A549 (cell line): Measurements from ENCODE around the gene TTLL1. TPM values are rescaled to one million over a fixed set of nuclear protein-coding genes. Genes with fewer than 3 reads are reported as not detected.

Source experiments
- ATAC-seq, 2 experiments: fragments of 200-7000 bp in 1 of 2; fragments of >200 bp in 1 of 2; cut with Nextera tagmentation in 1 of 2; cut with Tn5 transposase in 1 of 2; 3 replicates each; pipeline versions ENCODE4 v1.8.0 to v1.9.1; 2018 to 2020; ENCODE audit warnings: mild to moderate bottlenecking in 1 of 2, moderate library complexity in 1 of 2
- CTCF ChIA-PET: fragments of 300-600 bp; sonication (Branson Sonifier 250); formaldehyde crosslinking; extraction: SDS; loops from one replicate; lab custom pipeline; 2021; ENCODE audit warnings: antibody characterized with exemption, inconsistent platforms; lab: Yijun Ruan, JAX
- POLR2A ChIA-PET: fragments of 350-600 bp; formaldehyde crosslinking; extraction: SDS; loops from one replicate; lab custom pipeline; 2021; ENCODE audit warnings: antibody characterized with exemption, inconsistent platforms; lab: Yijun Ruan, JAX
- DNase-seq, 2 experiments: peaks; one replicate each; pipeline versions ENCODE4 v3.0.0 to v3.0.0-alpha.2; 2011 to 2016; ENCODE audit warnings: low read depth in 1 of 2, low spot score in 1 of 2
- FAIRE-seq: peaks from 2 replicates; lab custom pipeline; 2011; peaks lifted over from hg19 to GRCh38; lab: Jason Lieb, UNC
- H3K27ac ChIP-seq, 2 experiments: fragments of >200 bp; sonication (Bioruptor Twin); formaldehyde crosslinking; 3 replicates each; pipeline ENCODE4 v1.5.1; 2016 to 2017
- H3K4me1 ChIP-seq: fragments of >200 bp; sonication (Bioruptor Twin); formaldehyde crosslinking; 3 replicates; pipeline ENCODE4 v1.6.1; 2016
- H3K4me2 ChIP-seq: fragments of >200 bp; sonication (Bioruptor Twin); formaldehyde crosslinking; 3 replicates; pipeline ENCODE4 v1.6.1; 2016
- H3K4me3 ChIP-seq: fragments of >200 bp; sonication (Bioruptor Twin); formaldehyde crosslinking; 3 replicates; pipeline ENCODE4 v1.5.1; 2016
- H3K9me3 ChIP-seq: fragments of >200 bp; sonication (Bioruptor Twin); formaldehyde crosslinking; 3 replicates; pipeline ENCODE4 v1.6.1; 2016
- CBX2 ChIP-seq: fragments of 200-600 bp; sonication (generic); IDR thresholded peaks from 2 replicates; pipeline ENCODE4 v1.6.1; 2016; ENCODE audit warnings: low read depth, mild to moderate bottlenecking, borderline replicate concordance
- CEBPB ChIP-seq, 2 experiments: fragments of >200 bp in 1 of 2; sonication (Bioruptor Twin) in 1 of 2; formaldehyde crosslinking in 1 of 2; IDR thresholded peaks; 2 replicates each; pipeline ENCODE4 v1.6.1; 2012 to 2016
- CHD2 ChIP-seq: fragments of 150-350 bp; IDR thresholded peaks from 2 replicates; pipeline ENCODE4 v1.6.1; 2014; ENCODE audit warnings: low read length; ENCODE audit not compliant: partially characterized antibody
- EHF ChIP-seq: fragments of 250-450 bp; sonication (Bioruptor Pico); IDR thresholded peaks from 2 replicates; pipeline ENCODE4 v1.5.0; 2020; ENCODE audit warnings: mild to moderate bottlenecking
- EHMT2 ChIP-seq: fragments of 200-600 bp; sonication (generic); IDR thresholded peaks from 2 replicates; pipeline ENCODE4 v1.6.1; 2016; ENCODE audit warnings: antibody characterized with exemption, low read depth, mild to moderate bottlenecking, moderate library complexity
- ELK1 ChIP-seq: fragments of 150-350 bp; IDR thresholded peaks from 2 replicates; pipeline ENCODE4 v1.6.1; 2014; ENCODE audit warnings: low read depth, mild to moderate bottlenecking, low read length
- EP300 ChIP-seq, 2 experiments: fragments of >200 bp; sonication (Bioruptor Twin); formaldehyde crosslinking; IDR thresholded peaks; 2 replicates in 1 of 2; 3 replicates in 1 of 2; pipeline ENCODE4 v1.6.1; 2016 to 2017
- FOSB ChIP-seq: fragments of 250-450 bp; sonication (Bioruptor Pico); IDR thresholded peaks from 2 replicates; pipeline ENCODE4 v1.5.0; 2020; ENCODE audit warnings: mild to moderate bottlenecking, moderate library complexity
- FOSL2 ChIP-seq, 2 experiments: fragments of 450-650 bp in 1 of 2; fragments of >200 bp in 1 of 2; sonication (Bioruptor Twin) in 1 of 2; formaldehyde crosslinking; IDR thresholded peaks; 2 replicates each; pipeline versions ENCODE4 v1.5.0 to v1.6.1; 2016 to 2020; ENCODE audit warnings: mild to moderate bottlenecking in 1 of 2, moderate library complexity in 1 of 2
- GATA3 ChIP-seq: IDR thresholded peaks from 2 replicates; pipeline ENCODE4 v1.6.1; 2012; ENCODE audit warnings: borderline replicate concordance
- HDAC2 ChIP-seq: fragments of 200-600 bp; sonication (generic); IDR thresholded peaks from 2 replicates; pipeline ENCODE4 v1.6.1; 2016
- HES2 ChIP-seq: fragments of >200 bp; sonication (Bioruptor Twin); formaldehyde crosslinking; IDR thresholded peaks from 2 replicates; pipeline ENCODE4 v1.6.1; 2016
- HEYL ChIP-seq: fragments of 250-450 bp; sonication (Bioruptor Pico); IDR thresholded peaks from 2 replicates; pipeline ENCODE4 v1.8.0; 2021; ENCODE audit warnings: mild to moderate bottlenecking, moderate library complexity
- JUNB ChIP-seq: fragments of >200 bp; sonication (Bioruptor Twin); formaldehyde crosslinking; IDR thresholded peaks from 2 replicates; pipeline ENCODE4 v1.6.1; 2016
- KDM1A ChIP-seq: fragments of 200-600 bp; sonication (generic); IDR thresholded peaks from 2 replicates; pipeline ENCODE4 v1.6.1; 2016; ENCODE audit warnings: low read depth, mild to moderate bottlenecking
- NFE2L2 ChIP-seq: fragments of 150-350 bp; conservative IDR thresholded peaks from 2 replicates; pipeline ENCODE4 v1.6.1; 2014; ENCODE audit warnings: low read length
- NPAS2 ChIP-seq: fragments of 250-450 bp; sonication (Bioruptor Pico); IDR thresholded peaks from 2 replicates; pipeline ENCODE4 v1.8.0; 2022; ENCODE audit warnings: mild to moderate bottlenecking, moderate library complexity, borderline replicate concordance
- NR3C1 ChIP-seq: fragments of >200 bp; sonication (Bioruptor Twin); formaldehyde crosslinking; IDR thresholded peaks from 3 replicates; pipeline ENCODE4 v1.6.1; 2017
- PHF8 ChIP-seq: fragments of 200-600 bp; sonication (generic); IDR thresholded peaks from 2 replicates; pipeline ENCODE4 v1.6.1; 2016; ENCODE audit warnings: low read depth, mild to moderate bottlenecking, antibody characterized with exemption, moderate library complexity, borderline replicate concordance
- POLR2AphosphoS2 ChIP-seq: conservative IDR thresholded peaks from 2 replicates; pipeline ENCODE4 v1.6.1; 2012; ENCODE audit warnings: low read length, improper control_type of control experiment, inconsistent platforms
- RFX5 ChIP-seq: fragments of 450-650 bp; IDR thresholded peaks from 2 replicates; pipeline ENCODE4 v1.7.1; 2014; ENCODE audit warnings: antibody characterized with exemption, mild to moderate bottlenecking, moderate library complexity
- SMC3 ChIP-seq: fragments of >200 bp; sonication (Bioruptor Twin); formaldehyde crosslinking; IDR thresholded peaks from 3 replicates; pipeline ENCODE4 v1.6.1; 2018; ENCODE audit warnings: inconsistent platforms
- SREBF2 ChIP-seq: fragments of 450-650 bp; IDR thresholded peaks from 2 replicates; pipeline ENCODE4 v1.6.1; 2014; ENCODE audit warnings: mild to moderate bottlenecking, moderate library complexity
- ZC3H11A ChIP-seq: fragments of 450-650 bp; IDR thresholded peaks from 2 replicates; pipeline ENCODE4 v1.6.1; 2014; ENCODE audit warnings: antibody characterized with exemption, mild to moderate bottlenecking
- ZNF302 ChIP-seq: fragments of 250-450 bp; sonication (Bioruptor Pico); IDR thresholded peaks from 2 replicates; pipeline ENCODE4 v1.9.0; 2021; ENCODE audit warnings: inconsistent platforms, mild to moderate bottlenecking, moderate library complexity
- ZSCAN20 ChIP-seq: fragments of 250-450 bp; sonication (Bioruptor Pico); IDR thresholded peaks from 2 replicates; pipeline ENCODE4 v1.8.0; 2022; ENCODE audit warnings: mild to moderate bottlenecking, moderate library complexity
- WGBS: methylation state at CpG from one replicate; pipeline ENCODE4 v1.1.6; 2017; ENCODE audit errors: missing lambda C conversion rate; 5-methylcytosine and 5-hydroxymethylcytosine counted together
- polyA plus RNA-seq, 4 experiments: library from polyadenylated mRNA; depleted of rRNA in 3 of 4; stranded (reverse); fragments of >200 nt; fragmentation: RNase III in 1 of 4; extraction: RNeasy Plus Mini Kit Qiagen cat#74134 plus additional on column Dnase treatment in 1 of 4; gene quantifications; 2 replicates in 3 of 4; 3 replicates in 1 of 4; pipeline ENCODE4 v1.2.3, GENCODE V29; 2011 to 2017

TTLL1 gene
- polyA plus RNA-seq, 2 of the 4 experiments (the other 2 are of a cell fraction): 2.3 to 5.0 TPM

GRCh38 chr22:43088627-43088983 lies 586 bp downstream of the TTLL1 start:
- DNase-seq: no peak
- Histone ChIP-seq H3K27ac (peak overlapping the region; percentile 64 to 92), H3K4me3 (peak overlapping the region; percentile 45), H3K4me1 (0 out of 3 replicates have a peak, but pooled peaks cover 4% of the 10 kb centered on the region), H3K4me2 (peak overlapping the region; percentile 74), H3K9me3 (no peaks in the 10 kb centered on the region)
- FAIRE-seq: no peak
- TF ChIP-seq FOSL2 (IDR thresholded peaks at IDR 0.05) (no peak), FOSL2 (CRISPR knock-in tag; IDR thresholded peaks at IDR 0.05) (no peak), EHMT2 (no peak), SMC3 (no peak), ZC3H11A (no peak), NR3C1 (no peak), GATA3 (no peak), EP300 (IDR thresholded peaks at IDR 0.05) (no peak), RFX5 (no peak), FOSB (CRISPR knock-in tag) (no peak), ZSCAN20 (no peak), POLR2AphosphoS2 (no peak), CBX2 (no peak)
- CTCF ChIA-PET: no interaction called here
- WGBS: 55% methylated on average over 6 of the region's 9 CpGs
- ATAC-seq: peak; percentile 2 to 8; a peak in 3 of 6 replicates
- POLR2A ChIA-PET: interaction anchor here (0.5 kb wide), 1 partner anchor 77 kb away, joined by 3 read pairs; no protein-coding TSS in a partner anchor

- DNase-seq: no peak
- ChIA-PET CTCF (interaction anchor here (1.0 kb wide), 2 partner anchors 26 to 98 kb away, joined by 3 read pairs; no protein-coding TSS in a partner anchor), POLR2A (no interaction called here)
- Histone ChIP-seq H3K4me3 (no peak overlapping the region), H3K4me1 (0 out of 3 replicates have a peak, but pooled peaks cover 4% of the 10 kb centered on the region), H3K4me2 (no peak overlapping the region), H3K27ac (no peak overlapping the region), H3K9me3 (no peaks in the 10 kb centered on the region)
- WGBS: 88% methylated on average over 18 of the region's 19 CpGs
- ATAC-seq: no peak
- no peak for FAIRE-seq
- TF ChIP-seq CEBPB (IDR thresholded peaks at IDR 0.05) (no peak), SREBF2 (no peak), HEYL (CRISPR knock-in tag) (no peak), PHF8 (no peak), CHD2 (no peak), ZNF302 (CRISPR knock-in tag) (no peak), HES2 (no peak), KDM1A (no peak), JUNB (no peak), EHF (CRISPR knock-in tag) (no peak), ELK1 (no peak), NPAS2 (CRISPR knock-in tag) (no peak), HDAC2 (no peak), NFE2L2 (no peak)
Measured at GRCh38 chr22:43085658-43086606, 3.3 kb downstream of the TTLL1 start.
